B cell (primary cell): Measurements from ENCODE around the gene MLH1. TPM values are rescaled to one million over a fixed set of nuclear protein-coding genes. Genes with fewer than 3 reads are reported as not detected.

Source experiments
- ATAC-seq: fragments of 200-7000 bp; cut with Tn5 transposase; one replicate; pipeline ENCODE4 v1.10.0; 2021; ENCODE audit warnings: low read depth, mild to moderate bottlenecking, moderate number of reproducible peaks, moderate library complexity
- CTCF ChIA-PET: fragments of 350-600 bp; sonication (Branson Sonifier 250); formaldehyde crosslinking; loops from one replicate; lab custom pipeline; 2021; ENCODE audit warnings: antibody characterized with exemption, inconsistent platforms; lab: Charles Lee
- POLR2A ChIA-PET: fragments of 350-600 bp; sonication (Branson Sonifier 250); formaldehyde crosslinking; loops from one replicate; lab custom pipeline; 2021; ENCODE audit warnings: antibody characterized with exemption; lab: Charles Lee
- DNase-seq: peaks from one replicate; pipeline ENCODE4 v3.0.0; 2013
- H2AFZ ChIP-seq: 2 replicates; pipeline ENCODE4 v1.6.1; 2012; ENCODE audit warnings: mild to moderate bottlenecking, low read depth, low read length; ENCODE audit not compliant: insufficient read depth, poor library complexity, severe bottlenecking
- H3K27ac ChIP-seq, 2 donors: 1 replicate in 1 of 2; 2 replicates in 1 of 2; pipeline ENCODE4 v1.5.1; 2012 to 2013; ENCODE audit warnings: low read length in 2 of 2, mild to moderate bottlenecking in 2 of 2, moderate library complexity in 1 of 2
- H3K27me3 ChIP-seq, 4 experiments: fragments of 200-600 bp in 1 of 4; sonication (generic) in 1 of 4; replicated peaks in 1 of 4; 1 replicate in 2 of 4; 2 replicates in 2 of 4; pipeline versions ENCODE4 v1.6.1 to v1.7.0; 2013 to 2016; ENCODE audit warnings: low read length in 3 of 4, mild to moderate bottlenecking in 2 of 4, mixed read lengths in 1 of 4, moderate library complexity in 1 of 4; ENCODE audit not compliant: insufficient read depth in 4 of 4, control insufficient read depth in 3 of 4; ENCODE audit errors: control extremely low read depth in 1 of 4
- H3K36me3 ChIP-seq, 2 experiments: replicated peaks in 1 of 2; 1 replicate in 1 of 2; 2 replicates in 1 of 2; pipeline versions ENCODE4 v1.6.1 to v1.7.1; 2013; ENCODE audit warnings: low read length in 1 of 2; ENCODE audit not compliant: insufficient read depth in 2 of 2, control insufficient read depth in 1 of 2; ENCODE audit errors: control extremely low read depth in 1 of 2, extremely low read depth in 1 of 2
- H3K4me1 ChIP-seq, 2 donors: fragments of 200-600 bp in 1 of 2; sonication (generic) in 1 of 2; 1 replicate in 1 of 2; 2 replicates in 1 of 2; pipeline versions ENCODE4 v1.5.1 to v1.6.1; 2013 to 2017; ENCODE audit warnings: low read length in 2 of 2; ENCODE audit not compliant: control insufficient read depth in 2 of 2, insufficient read depth in 2 of 2
- H3K4me2 ChIP-seq: replicated peaks from 2 replicates; pipeline ENCODE3; 2012; ENCODE audit warnings: mild to moderate bottlenecking, low read depth, low read length; ENCODE audit not compliant: poor library complexity, severe bottlenecking
- H3K4me3 ChIP-seq, 5 experiments: fragments of 200-600 bp in 1 of 5; sonication (generic) in 1 of 5; 1 replicate in 3 of 5; 2 replicates in 2 of 5; pipeline versions ENCODE4 v1.5.1 to v1.7.0; 2011 to 2016; ENCODE audit warnings: low read length in 4 of 5, mild to moderate bottlenecking in 4 of 5, low read depth in 2 of 5, control low read depth in 1 of 5, moderate library complexity in 1 of 5; ENCODE audit not compliant: insufficient read depth in 1 of 5; ENCODE audit errors: control extremely low read depth in 1 of 5, extremely low read depth in 1 of 5
- H3K79me2 ChIP-seq: fragments of 200-600 bp; sonication (generic); one replicate; pipeline ENCODE4 v1.6.0; 2016; ENCODE audit warnings: low read length; ENCODE audit not compliant: control insufficient read depth, insufficient read depth
- H3K9ac ChIP-seq: fragments of 200-600 bp; sonication (generic); 2 replicates; pipeline ENCODE4 v1.6.1; 2017; ENCODE audit warnings: mild to moderate bottlenecking, low read length, moderate library complexity
- H3K9me3 ChIP-seq, 3 donors: one replicate each; pipeline versions ENCODE4 v1.6.1 to v1.7.1; 2013; ENCODE audit warnings: low read length in 2 of 3; ENCODE audit not compliant: control insufficient read depth in 2 of 3, insufficient read depth in 1 of 3; ENCODE audit errors: control extremely low read depth in 1 of 3
- H4K20me1 ChIP-seq: 2 replicates; pipeline ENCODE4 v1.6.0; 2012; ENCODE audit warnings: mild to moderate bottlenecking, low read length; ENCODE audit not compliant: insufficient read depth, control insufficient read depth, poor library complexity, severe bottlenecking
- H3K27ac Mint-ChIP-seq: one replicate; pipeline ENCODE4 v1.8.0; 2021; ENCODE audit warnings: mixed read lengths
- H3K27me3 Mint-ChIP-seq: one replicate; pipeline ENCODE4 v1.8.0; 2021; ENCODE audit warnings: mixed read lengths
- H3K4me1 Mint-ChIP-seq: one replicate; pipeline ENCODE4 v1.8.0; 2021; ENCODE audit warnings: mixed read lengths
- H3K4me3 Mint-ChIP-seq: one replicate; pipeline ENCODE4 v1.8.0; 2021; ENCODE audit warnings: mixed read lengths
- H3K9me3 Mint-ChIP-seq: one replicate; pipeline ENCODE4 v1.8.0; 2022; ENCODE audit warnings: mixed read lengths; ENCODE audit not compliant: insufficient read depth
- EZH2 ChIP-seq: IDR thresholded peaks from 2 replicates; pipeline ENCODE4 v1.6.1; 2012; ENCODE audit warnings: borderline replicate concordance, low read depth, mild to moderate bottlenecking, moderate library complexity, low read length; ENCODE audit not compliant: insufficient read depth, poor library complexity, severe bottlenecking
- WGBS: methylation state at CpG from one replicate; pipeline ENCODE4 v1.1.5; 2013; ENCODE audit warnings: missing lambda C conversion rate; ENCODE audit not compliant: insufficient coverage; 5-methylcytosine and 5-hydroxymethylcytosine counted together
- intact Hi-C: fragments of 100-400 bp; cut with micrococcal nuclease; formaldehyde crosslinking; loops from one replicate; pipeline ENCODE4 v1.10.0; 2022
- polyA plus RNA-seq: library from polyadenylated mRNA; depleted of rRNA; stranded (reverse); fragments of >200 nt; gene quantifications from 2 replicates; pipeline ENCODE4 v1.2.3, GENCODE V29; 2012
- total RNA-seq, 2 donors: library from RNA; stranded (reverse); fragments of 120-200 nt in 1 of 2; gene quantifications; 1 replicate in 1 of 2; 2 replicates in 1 of 2; pipeline versions ENCODE4 v1.2.3 to v1.2.4, GENCODE V29; 2013 to 2022
- TF ChIP-seq, protein P1 (sequence below): fragments of 200-600 bp; IDR thresholded peaks from one replicate; pipeline ENCODE4 v1.8.0; 2022; ENCODE audit warnings: antibody characterized with exemption, mild to moderate bottlenecking

MLH1 gene
- total and polyA plus RNA-seq, 2 donors (not counting 1 experiment from before 2014, with no cell fraction given), result 22.4 to 38.5 TPM

DNA sequence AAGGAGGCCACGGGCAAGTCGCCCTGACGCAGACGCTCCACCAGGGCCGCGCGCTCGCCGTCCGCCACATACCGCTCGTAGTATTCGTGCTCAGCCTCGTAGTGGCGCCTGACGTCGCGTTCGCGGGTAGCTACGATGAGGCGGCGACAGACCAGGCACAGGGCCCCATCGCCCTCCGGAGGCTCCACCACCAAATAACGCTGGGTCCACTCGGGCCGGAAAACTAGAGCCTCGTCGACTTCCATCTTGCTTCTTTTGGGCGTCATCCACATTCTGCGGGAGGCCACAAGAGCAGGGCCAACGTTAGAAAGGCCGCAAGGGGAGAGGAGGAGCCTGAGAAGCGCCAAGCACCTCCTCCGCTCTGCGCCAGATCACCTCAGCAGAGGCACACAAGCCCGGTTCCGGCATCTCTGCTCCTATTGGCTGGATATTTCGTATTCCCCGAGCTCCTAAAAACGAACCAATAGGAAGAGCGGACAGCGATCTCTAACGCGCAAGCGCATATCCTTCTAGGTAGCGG is 452 bp upstream of the MLH1 start, which contains the start of gene EPM2AIP1:
EPM2AIP1 (minus strand) TSS at position 326 of the 520 bp plus-strand sequence; CDS start at position 272, 54 bp downstream.
- H3K27ac Mint-ChIP-seq, result no peak within 1 kb of the TSS
- no peak for TF ChIP-seq EZH2
- TF ChIP-seq, protein P1, sequence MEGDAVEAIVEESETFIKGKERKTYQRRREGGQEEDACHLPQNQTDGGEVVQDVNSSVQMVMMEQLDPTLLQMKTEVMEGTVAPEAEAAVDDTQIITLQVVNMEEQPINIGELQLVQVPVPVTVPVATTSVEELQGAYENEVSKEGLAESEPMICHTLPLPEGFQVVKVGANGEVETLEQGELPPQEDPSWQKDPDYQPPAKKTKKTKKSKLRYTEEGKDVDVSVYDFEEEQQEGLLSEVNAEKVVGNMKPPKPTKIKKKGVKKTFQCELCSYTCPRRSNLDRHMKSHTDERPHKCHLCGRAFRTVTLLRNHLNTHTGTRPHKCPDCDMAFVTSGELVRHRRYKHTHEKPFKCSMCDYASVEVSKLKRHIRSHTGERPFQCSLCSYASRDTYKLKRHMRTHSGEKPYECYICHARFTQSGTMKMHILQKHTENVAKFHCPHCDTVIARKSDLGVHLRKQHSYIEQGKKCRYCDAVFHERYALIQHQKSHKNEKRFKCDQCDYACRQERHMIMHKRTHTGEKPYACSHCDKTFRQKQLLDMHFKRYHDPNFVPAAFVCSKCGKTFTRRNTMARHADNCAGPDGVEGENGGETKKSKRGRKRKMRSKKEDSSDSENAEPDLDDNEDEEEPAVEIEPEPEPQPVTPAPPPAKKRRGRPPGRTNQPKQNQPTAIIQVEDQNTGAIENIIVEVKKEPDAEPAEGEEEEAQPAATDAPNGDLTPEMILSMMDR, result peak; percentile 27
- intact Hi-C loops, result loop anchor here (1.0 to 5.0 kb wide), 5 partner anchors 23 to 100 kb away; partner anchors contain the start of gene TRANK1
- DNase-seq (no peak), ATAC-seq (peak; percentile 83)
- Histone ChIP-seq H3K27ac (peak within 1 kb of the TSS; percentile 97 to 98), H2AFZ (peak within 1 kb of the TSS; percentile 78), H3K4me2 (peak within 1 kb of the TSS; percentile 89), H3K9me3 (no peaks in the 10 kb centered on the region), H3K27me3 (no peaks in the 10 kb centered on the region), H3K36me3 (peaks cover 0 to 21% of the 10 kb centered on the region in 2 experiments), H3K9ac (peak within 1 kb of the TSS; percentile 84), H3K4me3 (peak within 1 kb of the TSS; percentile 72 to 86 (median 76)), H3K79me2 (peaks cover 69% of the 10 kb centered on the region), H4K20me1 (no peaks in the 10 kb centered on the region), H3K4me1 (peaks cover 46 to 53% of the 10 kb centered on the region in 2 donors)
- no peaks in the 10 kb centered on the region for H3K9me3 Mint-ChIP-seq
- no peak within 1 kb of the TSS for H3K4me3 Mint-ChIP-seq
- H3K4me1 Mint-ChIP-seq, result peaks cover 45% of the 10 kb centered on the region
- ChIA-PET CTCF (interaction anchor here (0.7 to 3.8 kb wide), 12 partner anchors 10 to 124 kb away, joined by 3 to 25 read pairs (median 5); no protein-coding TSS in a partner anchor), POLR2A (interaction anchor here (0.6 to 1.8 kb wide), 13 partner anchors 23 to 1172 kb away, joined by 3 to 12 read pairs (median 4); partner anchors contain the start of gene TRANK1)
- 1% methylated on average over 48 of the region's 48 CpGs for whole genome bisulfite sequencing
- no peaks in the 10 kb centered on the region for H3K27me3 Mint-ChIP-seq

DNA sequence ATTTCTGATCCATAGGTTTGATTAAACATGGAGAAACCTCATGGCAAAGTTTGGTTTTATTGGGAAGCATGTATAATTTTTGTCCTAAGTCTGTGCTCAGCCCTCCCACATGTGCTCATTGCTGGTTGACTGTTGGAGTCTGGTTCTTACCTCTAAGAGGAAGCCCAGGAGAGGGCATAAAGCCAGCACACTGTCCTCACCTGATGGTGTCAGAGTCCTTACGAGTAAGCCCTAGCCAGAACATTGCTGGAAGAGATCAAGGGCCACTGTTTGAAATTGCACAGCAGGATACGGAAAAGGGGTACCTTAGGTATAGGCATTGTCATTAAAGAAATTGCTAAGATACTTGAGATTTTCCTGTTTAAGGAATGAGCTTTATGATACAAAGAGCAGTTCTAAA is 21.3 kb downstream of the MLH1 start:
- Histone ChIP-seq H2AFZ (no peak overlapping the region), H4K20me1 (no peaks in the 10 kb centered on the region), H3K36me3 (peaks cover 21 to 69% of the 10 kb centered on the region in 2 experiments), H3K9me3 (no peaks in the 10 kb centered on the region), H3K4me2 (no peak overlapping the region), H3K4me3 (no peak overlapping the region), H3K9ac (no peak overlapping the region), H3K79me2 (no peaks in the 10 kb centered on the region), H3K27me3 (no peaks in the 10 kb centered on the region), H3K4me1 (no peaks in the 10 kb centered on the region), H3K27ac (no peak overlapping the region)
- Mint-ChIP-seq H3K9me3 (no peaks in the 10 kb centered on the region), H3K27ac (no peak overlapping the region), H3K27me3 (no peaks in the 10 kb centered on the region), H3K4me1 (no peaks in the 10 kb centered on the region), H3K4me3 (no peak overlapping the region)
- ATAC-seq (no peak), DNase-seq (no peak)
- POLR2A ChIA-PET, result no interaction called here
- WGBS, result 100% methylated on average over 2 of the region's 2 CpGs
- TF ChIP-seq, protein P1, result no peak
- no peak for TF ChIP-seq EZH2
- intact Hi-C loops, result no loop called here
- CTCF ChIA-PET, result no interaction called here
